Glutamatergic neuron (in vitro differentiated cells): ENCODE data around the gene C2orf76. TPM values are rescaled to one million over a fixed set of nuclear protein-coding genes. Genes with fewer than 3 reads are reported as not detected.

Experiments
- DNase-seq: peaks from one replicate; pipeline ENCODE4 v3.0.0; 2022
- H3K27ac Mint-ChIP-seq: one replicate; pipeline ENCODE4 v1.8.0; 2020; ENCODE audit warnings: mild to moderate bottlenecking, mixed read lengths, inconsistent platforms; ENCODE audit not compliant: unreplicated experiment
- H3K27me3 Mint-ChIP-seq: one replicate; pipeline ENCODE4 v1.8.0; 2020; ENCODE audit warnings: mild to moderate bottlenecking, moderate library complexity, mixed read lengths, inconsistent platforms; ENCODE audit not compliant: unreplicated experiment
- H3K36me3 Mint-ChIP-seq: one replicate; pipeline ENCODE4 v1.8.0; 2020; ENCODE audit warnings: mild to moderate bottlenecking, mixed read lengths, inconsistent platforms; ENCODE audit not compliant: unreplicated experiment
- H3K4me1 Mint-ChIP-seq: one replicate; pipeline ENCODE4 v1.8.0; 2020; ENCODE audit warnings: mild to moderate bottlenecking, low read depth, mixed read lengths, inconsistent platforms; ENCODE audit not compliant: unreplicated experiment
- H3K4me3 Mint-ChIP-seq: one replicate; pipeline ENCODE4 v1.8.0; 2020; ENCODE audit warnings: mild to moderate bottlenecking, mixed read lengths, inconsistent platforms; ENCODE audit not compliant: unreplicated experiment
- H3K9me3 Mint-ChIP-seq: one replicate; pipeline ENCODE4 v1.8.0; 2020; ENCODE audit warnings: mild to moderate bottlenecking, moderate library complexity, mixed read lengths, inconsistent platforms; ENCODE audit not compliant: unreplicated experiment
- total RNA-seq: library from RNA; stranded (reverse); fragmentation: NEBNext Ultra II Directional; extraction: Animal tissue kit (Norgen Biotek cat#: 25700); gene quantifications from one replicate; pipeline ENCODE4 v1.2.1, GENCODE V29; 2021; ENCODE audit not compliant: unreplicated experiment
- TF ChIP-seq, protein P1 (sequence below): fragments of 200-600 bp; sonication (generic); IDR thresholded peaks from one replicate; pipeline ENCODE4 v1.5.0; 2021; ENCODE audit not compliant: partially characterized antibody, unreplicated experiment

C2orf76 gene
- total RNA-seq, 1 donor from 2014 or later, result 10.4 TPM

DNA sequence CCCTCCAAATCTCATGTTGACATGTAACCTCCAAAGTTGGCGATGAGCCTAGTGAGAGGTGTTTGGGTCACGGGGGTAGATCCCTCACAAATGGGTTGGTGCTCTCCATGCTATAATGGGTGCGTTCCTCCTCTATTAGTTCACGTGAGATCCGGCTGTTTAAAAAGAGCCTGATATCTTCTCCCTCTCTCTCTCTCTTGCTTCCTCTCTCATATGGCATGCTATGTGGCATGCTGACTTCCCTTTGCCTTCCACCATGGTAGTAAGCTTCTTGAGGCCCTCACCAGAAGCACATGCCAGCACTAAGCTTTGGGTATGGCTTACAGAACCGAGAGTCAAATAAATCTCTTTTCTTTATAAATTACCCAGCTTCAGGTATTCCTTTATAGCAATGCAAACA lies 39.2 kb downstream of the C2orf76 start:
- peaks cover 1% of the 10 kb centered on the region for H3K27me3 Mint-ChIP-seq
- H3K36me3 Mint-ChIP-seq, result no peaks in the 10 kb centered on the region
- H3K27ac Mint-ChIP-seq, result no peak overlapping the region
- no peak overlapping the region for H3K4me3 Mint-ChIP-seq
- DNase-seq, result no peak
- H3K4me1 Mint-ChIP-seq, result no peaks in the 10 kb centered on the region
- TF ChIP-seq, protein P1, sequence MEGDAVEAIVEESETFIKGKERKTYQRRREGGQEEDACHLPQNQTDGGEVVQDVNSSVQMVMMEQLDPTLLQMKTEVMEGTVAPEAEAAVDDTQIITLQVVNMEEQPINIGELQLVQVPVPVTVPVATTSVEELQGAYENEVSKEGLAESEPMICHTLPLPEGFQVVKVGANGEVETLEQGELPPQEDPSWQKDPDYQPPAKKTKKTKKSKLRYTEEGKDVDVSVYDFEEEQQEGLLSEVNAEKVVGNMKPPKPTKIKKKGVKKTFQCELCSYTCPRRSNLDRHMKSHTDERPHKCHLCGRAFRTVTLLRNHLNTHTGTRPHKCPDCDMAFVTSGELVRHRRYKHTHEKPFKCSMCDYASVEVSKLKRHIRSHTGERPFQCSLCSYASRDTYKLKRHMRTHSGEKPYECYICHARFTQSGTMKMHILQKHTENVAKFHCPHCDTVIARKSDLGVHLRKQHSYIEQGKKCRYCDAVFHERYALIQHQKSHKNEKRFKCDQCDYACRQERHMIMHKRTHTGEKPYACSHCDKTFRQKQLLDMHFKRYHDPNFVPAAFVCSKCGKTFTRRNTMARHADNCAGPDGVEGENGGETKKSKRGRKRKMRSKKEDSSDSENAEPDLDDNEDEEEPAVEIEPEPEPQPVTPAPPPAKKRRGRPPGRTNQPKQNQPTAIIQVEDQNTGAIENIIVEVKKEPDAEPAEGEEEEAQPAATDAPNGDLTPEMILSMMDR, result no peak
- no peaks in the 10 kb centered on the region for H3K9me3 Mint-ChIP-seq

DNA sequence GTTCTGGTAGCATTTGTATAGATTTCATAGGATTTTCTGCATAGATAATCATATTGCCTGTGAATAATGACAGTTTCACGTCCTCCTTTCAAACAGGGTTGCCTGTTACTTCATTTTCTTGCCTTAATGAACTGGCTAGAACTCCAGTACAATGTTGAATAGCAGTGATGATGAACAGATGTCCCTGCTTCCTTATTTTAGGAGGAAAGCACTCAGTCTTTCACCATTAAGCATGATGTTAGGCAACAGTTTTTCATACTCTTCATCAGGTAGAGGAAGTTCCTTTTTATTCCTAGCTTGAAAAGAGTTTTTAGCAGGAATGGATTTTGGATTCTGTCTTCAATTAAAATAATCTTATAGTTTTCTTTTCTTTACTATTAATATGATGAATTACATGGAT lies 39.7 kb downstream of the C2orf76 start:
- H3K27me3 Mint-ChIP-seq, result peaks cover 1% of the 10 kb centered on the region
- no peak overlapping the region for H3K4me3 Mint-ChIP-seq
- DNase-seq, result no peak
- no peaks in the 10 kb centered on the region for H3K36me3 Mint-ChIP-seq
- no peak overlapping the region for H3K27ac Mint-ChIP-seq
- H3K4me1 Mint-ChIP-seq, result no peaks in the 10 kb centered on the region
- TF ChIP-seq, protein P1, result no peak
- H3K9me3 Mint-ChIP-seq, result no peaks in the 10 kb centered on the region

DNA sequence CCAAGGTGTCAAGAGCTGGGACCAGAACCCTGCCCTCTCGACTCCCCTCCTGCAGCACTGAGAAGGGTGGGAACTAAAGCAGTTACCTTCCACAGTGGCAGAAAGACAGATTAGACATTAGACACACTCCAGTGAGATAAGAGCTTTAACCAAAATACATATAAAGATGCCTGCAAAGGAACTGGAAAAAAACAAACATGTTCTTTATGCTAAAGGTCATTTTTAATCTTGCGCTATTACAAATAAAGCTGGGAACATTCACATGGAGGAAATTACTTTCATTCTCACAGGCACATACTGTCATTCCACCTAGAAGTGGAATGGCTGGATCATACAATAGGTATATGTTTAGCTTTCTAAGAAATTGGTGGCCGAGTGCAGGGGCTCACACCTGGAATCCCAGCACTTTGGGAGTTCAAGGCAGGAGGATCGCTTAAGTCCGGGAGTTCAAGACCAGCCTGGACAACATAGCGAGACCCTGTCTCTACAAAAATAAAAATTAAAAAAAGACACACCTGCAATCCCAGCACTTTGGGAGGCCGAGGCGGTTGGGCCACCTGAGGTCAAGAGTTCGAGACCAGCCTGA lies 41.9 kb downstream of the C2orf76 start:
- no peak for DNase-seq
- TF ChIP-seq, protein P1, result no peak
- no peaks in the 10 kb centered on the region for H3K36me3 Mint-ChIP-seq
- H3K9me3 Mint-ChIP-seq, result no peaks in the 10 kb centered on the region
- H3K27me3 Mint-ChIP-seq, result peaks cover 1% of the 10 kb centered on the region
- H3K4me3 Mint-ChIP-seq, result no peak overlapping the region
- H3K27ac Mint-ChIP-seq, result no peak overlapping the region
- H3K4me1 Mint-ChIP-seq, result no peaks in the 10 kb centered on the region

DNA sequence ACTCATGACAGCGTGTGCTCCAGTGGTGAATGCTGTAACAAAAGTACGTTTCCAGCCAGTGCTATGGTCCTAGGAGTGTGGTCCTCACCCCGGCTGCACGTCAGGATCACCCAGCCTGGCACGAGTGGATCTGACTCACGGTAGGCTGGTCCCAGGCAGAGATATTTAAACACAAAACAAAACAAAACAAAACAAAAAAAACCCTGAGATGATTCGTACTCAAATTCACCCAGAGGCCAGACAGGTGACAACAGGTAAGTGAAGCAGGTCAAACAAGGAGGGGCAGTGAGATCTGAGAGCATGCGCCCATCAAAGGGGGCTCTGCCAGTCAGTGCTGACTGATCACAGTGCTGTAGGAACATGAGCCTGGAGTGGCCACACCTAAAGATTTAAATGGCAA lies 43.2 kb downstream of the C2orf76 start:
- Mint-ChIP-seq H3K36me3 (no peaks in the 10 kb centered on the region), H3K4me1 (no peaks in the 10 kb centered on the region), H3K27me3 (peaks cover 1% of the 10 kb centered on the region), H3K4me3 (no peak overlapping the region), H3K27ac (no peak overlapping the region), H3K9me3 (no peaks in the 10 kb centered on the region)
- no peak for DNase-seq
- TF ChIP-seq, protein P1, result no peak

DNA sequence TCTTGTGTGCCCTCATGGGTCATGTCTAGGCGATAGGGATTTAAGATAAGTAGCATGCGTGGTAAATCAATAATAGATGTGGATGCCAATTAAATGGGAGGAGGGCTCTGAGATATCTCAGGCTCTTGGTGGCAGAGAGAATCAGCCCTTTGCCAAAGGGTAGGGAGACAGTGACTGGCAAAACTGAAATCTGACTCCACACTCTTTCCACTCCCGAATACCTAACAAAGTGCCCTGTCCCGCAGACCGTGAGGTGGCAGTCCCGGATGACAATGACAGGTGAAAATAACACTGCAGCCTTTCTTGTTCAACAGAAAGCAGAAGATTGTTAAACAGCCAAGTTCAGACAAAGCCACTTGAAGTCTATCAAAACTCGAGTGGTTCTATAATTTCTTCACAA lies 47.0 kb downstream of the C2orf76 start:
- TF ChIP-seq, protein P1, result no peak
- Mint-ChIP-seq H3K4me3 (no peak overlapping the region), H3K27ac (no peak overlapping the region), H3K27me3 (no peaks in the 10 kb centered on the region), H3K36me3 (no peaks in the 10 kb centered on the region), H3K9me3 (no peaks in the 10 kb centered on the region), H3K4me1 (no peaks in the 10 kb centered on the region)
- DNase-seq, result no peak
